Colon (tissue), 2 donors: Measurements from ENCODE around the gene TEX261.

Source experiments
- FAIRE-seq: peaks from 2 replicates; lab custom pipeline; 2012; peaks lifted over from hg19 to GRCh38; lab: Jason Lieb, UNC
- donor health status: control.
- donor health status: control.

TEX261 gene

GRCh38 chr2:70936979-70937811, 57.5 kb downstream of the TEX261 start:
- no peak for FAIRE-seq

- FAIRE-seq, result no peak
Measured at GRCh38 chr2:70936165-70936978, 58.3 kb downstream of the TEX261 start.
